ENCODE measurements around the gene HDAC4.

Gene HDAC4

GRCh38 chr2:239297142-239298004, 103.4 kb downstream of the HDAC4 start:
- peak overlapping the region; percentile 78 for H3K27ac ChIP-seq

GRCh38 chr2:239296020-239296932, 104.5 kb downstream of the HDAC4 start:
- peak overlapping the region; percentile 78 for H3K27ac ChIP-seq
- no peak for TF ChIP-seq CTCF (IDR thresholded peaks at IDR 0.05)

More at GRCh38 chr2:239297142-239298004, 103.4 kb downstream of the HDAC4 start:
- TF ChIP-seq CTCF (IDR thresholded peaks at IDR 0.05) (no peak), ZFX (IDR thresholded peaks at IDR 0.05; ENCODE audit: borderline replicate concordance) (no peak)

GRCh38 chr2:239295377-239296019, 105.3 kb downstream of the HDAC4 start:
- TF ChIP-seq CTCF (IDR thresholded peaks at IDR 0.05), result no peak
- TF ChIP-seq ZFX (IDR thresholded peaks at IDR 0.05; ENCODE audit: borderline replicate concordance), result no peak
- H3K27ac ChIP-seq, result peak overlapping the region; percentile 78

- TF ChIP-seq CTCF (IDR thresholded peaks at IDR 0.05), result no peak
- TF ChIP-seq ZFX (IDR thresholded peaks at IDR 0.05; ENCODE audit: borderline replicate concordance), result no peak
- H3K27ac ChIP-seq, result no peak overlapping the region
These were observed 106.2 kb downstream of the HDAC4 start for GRCh38 chr2:239294571-239295054.

GRCh38 chr2:239293775-239294430, 106.9 kb downstream of the HDAC4 start:
- no peak for TF ChIP-seq CTCF (IDR thresholded peaks at IDR 0.05)
- no peak for TF ChIP-seq ZFX (IDR thresholded peaks at IDR 0.05; ENCODE audit: borderline replicate concordance)
- H3K27ac ChIP-seq, result no peak overlapping the region

GRCh38 chr2:239292959-239293774, 107.7 kb downstream of the HDAC4 start:
- no peak overlapping the region for H3K27ac ChIP-seq
- TF ChIP-seq CTCF (IDR thresholded peaks at IDR 0.05) (no peak), ZFX (IDR thresholded peaks at IDR 0.05; ENCODE audit: borderline replicate concordance) (no peak)

Measured in 22Rv1 (cell line).